Stimulated activated CD8-positive, alpha-beta memory T cell treated with anti-CD3 and anti-CD28 coated beads, Interleukin-7, amount 100 ng/mL, for 48 hours (primary cell): ENCODE measurements around the gene LYPD1.

ENCODE experiments used
- DNase-seq, 2 donors: peaks; one replicate each; pipeline ENCODE4 v3.0.0-alpha.2; 2020; ENCODE audit warnings: low read depth in 1 of 2; ENCODE audit errors: extremely low read depth in 1 of 2

The LYPD1 gene

GRCh38 chr2:132668987-132669907, 758 bp downstream of the LYPD1 start:
- no peak for DNase-seq

- no peak for DNase-seq
These were observed 1.7 kb downstream of the LYPD1 start for GRCh38 chr2:132668189-132668823.

- no peak for DNase-seq
These were observed 2.3 kb downstream of the LYPD1 start for GRCh38 chr2:132667706-132668105.

- no peak for DNase-seq
These were observed 4.4 kb downstream of the LYPD1 start for GRCh38 chr2:132665401-132666140.

GRCh38 chr2:132664096-132664495, 5.9 kb downstream of the LYPD1 start:
- no peak for DNase-seq

GRCh38 chr2:132662732-132663131, 7.3 kb downstream of the LYPD1 start:
- DNase-seq: no peak

GRCh38 chr2:132659331-132659730, 10.7 kb downstream of the LYPD1 start:
- DNase-seq: no peak

GRCh38 chr2:132656266-132656975, 13.6 kb downstream of the LYPD1 start:
- DNase-seq: no peak

GRCh38 chr2:132654968-132655367, 15.0 kb downstream of the LYPD1 start:
- DNase-seq: no peak

GRCh38 chr2:132654335-132654734, 15.7 kb downstream of the LYPD1 start:
- DNase-seq: no peak

GRCh38 chr2:132652474-132652873, 17.5 kb downstream of the LYPD1 start:
- no peak for DNase-seq

GRCh38 chr2:132651115-132652045, 18.6 kb downstream of the LYPD1 start:
- no peak for DNase-seq

GRCh38 chr2:132646540-132647108, 23.4 kb downstream of the LYPD1 start:
- DNase-seq: no peak

GRCh38 chr2:132645722-132646539, 24.1 kb downstream of the LYPD1 start:
- DNase-seq: no peak

- no peak for DNase-seq
These were observed 24.8 kb downstream of the LYPD1 start for GRCh38 chr2:132645176-132645575.

- DNase-seq: no peak
These were observed 27.6 kb downstream of the LYPD1 start for GRCh38 chr2:132642415-132642814.

- DNase-seq: no peak
These were observed 28.2 kb downstream of the LYPD1 start for GRCh38 chr2:132641819-132642218.

GRCh38 chr2:132640116-132640515, 29.9 kb downstream of the LYPD1 start:
- DNase-seq: no peak
